ENCODE data around the gene SMIM45.

SMIM45 gene

DNA sequence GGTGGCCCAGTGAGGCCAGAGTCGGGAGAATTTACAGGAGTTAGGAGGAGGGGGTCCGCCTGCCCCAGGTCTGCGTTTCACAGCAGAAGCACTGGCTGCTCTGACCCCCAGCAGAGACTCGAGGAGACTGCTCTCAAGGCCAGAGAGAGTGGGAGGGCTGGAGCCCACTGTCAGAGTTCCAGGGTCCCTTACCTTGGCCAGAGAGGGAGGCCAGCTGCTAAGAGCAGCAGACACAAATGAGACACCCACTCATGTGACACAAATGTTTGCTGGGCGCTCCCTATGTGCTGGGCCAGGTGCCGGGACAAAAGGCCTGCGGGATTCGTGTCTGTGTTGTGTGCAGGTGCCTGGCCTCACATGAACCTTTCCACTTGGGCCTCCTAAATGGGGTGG is 22.5 kb upstream of the SMIM45 start:
- intact Hi-C loops (cut with DNase I), result no loop called here
- WGBS, 2 donors, result 60 to 63% methylated on average over 8 of the region's 8 CpGs

DNA sequence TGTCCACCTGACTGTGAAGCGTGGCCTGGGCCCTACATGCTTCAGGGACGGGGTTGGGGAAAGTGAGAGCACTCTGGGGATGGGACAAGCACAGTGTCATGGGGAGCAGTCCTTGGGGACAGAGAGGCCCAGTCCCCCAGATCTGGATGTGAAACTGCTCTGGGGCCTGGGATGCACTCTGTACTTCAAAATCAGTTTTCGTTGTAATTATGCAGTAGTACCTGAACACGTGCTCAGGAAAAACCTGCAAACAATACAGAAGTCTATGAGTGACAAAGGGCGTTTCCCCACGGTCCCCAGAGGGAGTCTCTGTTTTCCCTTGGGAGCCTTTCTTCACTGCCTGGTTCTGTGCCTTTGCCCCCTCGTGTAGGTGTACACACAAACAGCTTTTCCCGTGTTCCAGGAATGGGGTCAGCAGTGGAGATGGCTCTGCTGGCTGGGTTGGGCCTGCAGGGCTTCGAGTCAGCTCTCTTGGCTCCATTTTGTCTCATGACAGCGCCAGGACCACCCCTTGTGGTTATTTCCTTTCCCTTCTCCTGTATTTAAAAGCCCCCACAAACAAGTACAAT is 20.2 kb upstream of the SMIM45 start:
- Histone ChIP-seq H3K9me3 (no peaks in the 10 kb centered on the region), H3K27ac (no peak overlapping the region), H3K4me3 (no peak overlapping the region), H3K36me3 (no peaks in the 10 kb centered on the region), H3K27me3 (no peaks in the 10 kb centered on the region), H3K4me1 (no peaks in the 10 kb centered on the region)
- TF ChIP-seq, protein P1, sequence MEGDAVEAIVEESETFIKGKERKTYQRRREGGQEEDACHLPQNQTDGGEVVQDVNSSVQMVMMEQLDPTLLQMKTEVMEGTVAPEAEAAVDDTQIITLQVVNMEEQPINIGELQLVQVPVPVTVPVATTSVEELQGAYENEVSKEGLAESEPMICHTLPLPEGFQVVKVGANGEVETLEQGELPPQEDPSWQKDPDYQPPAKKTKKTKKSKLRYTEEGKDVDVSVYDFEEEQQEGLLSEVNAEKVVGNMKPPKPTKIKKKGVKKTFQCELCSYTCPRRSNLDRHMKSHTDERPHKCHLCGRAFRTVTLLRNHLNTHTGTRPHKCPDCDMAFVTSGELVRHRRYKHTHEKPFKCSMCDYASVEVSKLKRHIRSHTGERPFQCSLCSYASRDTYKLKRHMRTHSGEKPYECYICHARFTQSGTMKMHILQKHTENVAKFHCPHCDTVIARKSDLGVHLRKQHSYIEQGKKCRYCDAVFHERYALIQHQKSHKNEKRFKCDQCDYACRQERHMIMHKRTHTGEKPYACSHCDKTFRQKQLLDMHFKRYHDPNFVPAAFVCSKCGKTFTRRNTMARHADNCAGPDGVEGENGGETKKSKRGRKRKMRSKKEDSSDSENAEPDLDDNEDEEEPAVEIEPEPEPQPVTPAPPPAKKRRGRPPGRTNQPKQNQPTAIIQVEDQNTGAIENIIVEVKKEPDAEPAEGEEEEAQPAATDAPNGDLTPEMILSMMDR (IDR thresholded peaks at IDR 0.05), result no peak
- FAIRE-seq (no peak), DNase-seq (no peak), ATAC-seq (no peak)
- 79 to 85% methylated on average over 10 of the region's 10 CpGs for WGBS, 2 donors
- intact Hi-C loops (cut with DNase I), result no loop called here

More for the DNA sequence above, 22.5 kb upstream of the SMIM45 start:
- H3K4me3 ChIP-seq, result no peak overlapping the region
- FAIRE-seq (no peak), DNase-seq (no peak), ATAC-seq (no peak)
- TF ChIP-seq, protein P1 (IDR thresholded peaks at IDR 0.05), result no peak
- H3K4me1 ChIP-seq, result peaks cover 0 to 3% (median 0%) of the 10 kb centered on the region in 3 donors
- H3K9me3 ChIP-seq, result no peaks in the 10 kb centered on the region
- H3K27me3 ChIP-seq, result no peaks in the 10 kb centered on the region
- H3K36me3 ChIP-seq, result no peaks in the 10 kb centered on the region
- no peak overlapping the region for H3K27ac ChIP-seq

DNA sequence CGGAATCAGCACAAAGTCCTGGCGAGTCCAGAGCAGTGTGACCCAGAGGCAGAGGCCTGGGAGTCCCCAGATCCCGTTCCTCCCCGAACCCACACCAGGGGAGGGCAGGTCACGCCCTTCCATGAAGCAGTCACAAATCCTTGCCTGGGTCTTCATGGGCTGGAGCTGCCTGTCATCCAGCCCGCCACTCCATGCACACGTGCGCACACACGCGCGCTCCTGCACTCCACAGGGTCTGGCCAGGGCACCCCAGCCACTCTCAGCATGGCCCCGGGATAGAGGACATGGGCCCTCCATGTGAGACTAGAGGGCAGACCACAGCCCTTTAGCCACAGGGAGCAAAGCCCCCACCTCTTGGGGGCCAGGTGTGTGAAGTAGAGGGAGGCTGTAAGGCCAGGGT is 19.6 kb upstream of the SMIM45 start:
- intact Hi-C loops (cut with DNase I), result no loop called here
- Histone ChIP-seq H3K36me3 (no peaks in the 10 kb centered on the region), H3K27ac (no peak overlapping the region), H3K27me3 (no peaks in the 10 kb centered on the region), H3K4me3 (no peak overlapping the region), H3K4me1 (no peaks in the 10 kb centered on the region), H3K9me3 (no peaks in the 10 kb centered on the region)
- TF ChIP-seq, protein P1 (IDR thresholded peaks at IDR 0.05), result no peak
- no peak for FAIRE-seq
- no peak for ATAC-seq
- WGBS, 2 donors, result 96% methylated on average over 12 of the region's 12 CpGs
- DNase-seq, result no peak

DNA sequence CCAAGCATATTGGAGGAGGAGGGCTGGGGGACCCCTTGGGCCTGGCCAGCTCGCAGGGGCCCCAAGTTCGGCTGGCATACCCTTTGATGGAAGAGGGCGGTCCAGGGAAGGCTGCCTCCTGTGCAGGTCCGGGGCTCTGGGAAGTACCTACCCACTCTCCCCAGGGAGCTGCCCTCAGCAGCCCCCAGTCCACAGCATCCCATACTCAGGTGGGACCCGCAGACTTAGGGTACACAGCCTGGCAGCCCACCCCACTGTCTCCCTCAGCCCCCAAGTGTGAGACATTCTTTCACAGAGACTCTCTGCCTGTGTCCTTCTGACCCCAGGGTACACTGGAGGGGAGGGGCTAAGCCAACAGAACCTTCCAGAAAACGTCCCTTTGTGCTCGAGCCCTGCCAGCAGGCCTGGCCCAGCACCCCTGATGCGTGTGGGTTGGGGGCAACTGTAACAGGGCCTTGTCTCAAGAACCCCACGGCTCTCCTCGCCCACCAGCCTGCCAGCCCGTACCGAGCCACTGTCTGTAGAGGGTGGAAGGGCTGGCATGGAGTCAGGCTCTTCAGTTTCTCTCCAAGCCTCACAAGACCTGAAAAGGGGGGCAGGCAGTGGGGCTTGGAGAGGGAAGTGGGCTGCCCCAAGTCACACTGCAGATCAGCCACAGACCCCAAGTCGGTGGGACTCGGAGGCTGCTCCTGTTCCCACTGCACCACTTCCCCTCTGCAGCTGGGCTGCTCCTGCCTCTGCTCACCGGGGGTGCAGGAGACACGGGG is 18.4 kb upstream of the SMIM45 start:
- FAIRE-seq, result no peak
- DNase-seq, result peak in 1 of 6 donors; percentile 17
- H3K36me3 ChIP-seq, result no peaks in the 10 kb centered on the region
- no peaks in the 10 kb centered on the region for H3K9me3 ChIP-seq
- no peak overlapping the region for H3K27ac ChIP-seq
- no peaks in the 10 kb centered on the region for H3K27me3 ChIP-seq
- no peaks in the 10 kb centered on the region for H3K4me1 ChIP-seq
- TF ChIP-seq, protein P1 (IDR thresholded peaks at IDR 0.05), result no peak
- H3K4me3 ChIP-seq, result no peak overlapping the region
- intact Hi-C loops (cut with DNase I), result no loop called here
- 85 to 86% methylated on average over 13 to 16 of the region's 16 CpGs for WGBS, 2 donors
- no peak for ATAC-seq
